ENCODE measurements around the gene CTRL. TPM values are rescaled to one million over a fixed set of nuclear protein-coding genes. Genes with fewer than 3 reads are reported as not detected.
A peak's percentile ranks its signal among the peaks of the same experiment; 100 is the strongest.
"Not testable (repeated sequence)": the region's sequence is repeated elsewhere in the genome, so short reads cannot be mapped to it uniquely, and the experiment has no call there.

The CTRL gene
- total RNA-seq, 1 experiment from 2014 or later: 1.1 TPM

DNA sequence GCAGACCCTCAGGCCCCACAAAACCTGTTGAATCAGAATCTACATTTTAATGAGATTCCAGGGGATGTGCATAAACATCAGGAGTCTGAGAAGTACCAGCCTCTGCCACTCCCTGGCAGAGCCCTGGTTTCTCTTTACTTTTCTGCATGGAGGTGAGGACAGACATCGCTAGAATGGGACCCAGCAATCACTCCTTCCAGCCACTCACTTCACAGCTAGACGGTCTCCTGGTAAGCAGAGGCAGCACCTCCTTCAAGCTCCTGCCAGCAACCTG lies 16.2 kb downstream of the CTRL start:
- DNase-seq (ENCODE audit: low read depth); in situ Hi-C loops (cut with HindIII; ENCODE audit: low pct_unique_long_range_greater_than_20kb, low sequenced_read_pairs): not testable (repeated sequence)

DNA sequence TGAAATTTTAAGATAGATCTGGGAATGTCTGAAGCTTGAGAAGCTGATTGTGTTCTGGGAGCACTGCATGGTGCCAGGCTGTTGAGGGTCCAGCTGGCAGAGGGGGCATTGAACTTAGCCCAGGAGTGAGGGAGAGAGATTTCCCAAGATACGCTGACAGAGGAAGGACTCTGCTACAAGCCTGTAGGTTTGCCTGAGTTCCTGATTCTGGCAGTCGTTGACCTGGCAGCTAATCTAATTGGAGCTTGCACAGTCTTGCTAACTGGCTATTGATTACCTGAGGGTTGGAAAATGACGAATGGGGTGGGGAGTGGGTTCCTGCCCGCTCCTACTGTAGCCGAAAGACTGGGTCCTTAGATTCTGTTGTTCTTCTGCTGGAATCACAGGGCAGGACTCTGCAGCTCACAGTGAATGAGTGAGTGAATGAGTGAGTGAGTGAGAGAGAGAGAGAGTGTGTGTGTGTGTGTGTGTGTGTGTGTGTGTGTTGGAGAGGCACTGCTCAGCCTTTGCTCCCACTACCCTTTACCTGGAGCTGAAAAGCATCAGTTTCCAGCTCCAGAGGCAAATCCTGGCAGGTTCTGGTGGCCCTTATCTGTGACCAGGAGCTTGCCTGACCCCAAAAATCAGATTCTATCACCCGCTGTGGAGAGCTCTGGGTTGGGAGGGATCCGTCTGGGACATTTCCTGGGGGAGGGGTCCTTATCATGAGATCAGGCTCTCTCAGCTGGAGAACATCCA lies 16.7 kb downstream of the CTRL start:
- in situ Hi-C loops (cut with HindIII; ENCODE audit: low pct_unique_long_range_greater_than_20kb, low sequenced_read_pairs): no loop called here
- DNase-seq (ENCODE audit: low read depth): no peak

- in situ Hi-C loops (cut with HindIII; ENCODE audit: low pct_unique_long_range_greater_than_20kb, low sequenced_read_pairs): no loop called here
- DNase-seq (ENCODE audit: low read depth): no peak
Observed at GRCh38 chr16:67910158-67910557, 21.5 kb downstream of the CTRL start.

- DNase-seq (ENCODE audit: low read depth): no peak
- in situ Hi-C loops (cut with HindIII; ENCODE audit: low pct_unique_long_range_greater_than_20kb, low sequenced_read_pairs): no loop called here
Observed at GRCh38 chr16:67909056-67909742, 22.5 kb downstream of the CTRL start.

DNA sequence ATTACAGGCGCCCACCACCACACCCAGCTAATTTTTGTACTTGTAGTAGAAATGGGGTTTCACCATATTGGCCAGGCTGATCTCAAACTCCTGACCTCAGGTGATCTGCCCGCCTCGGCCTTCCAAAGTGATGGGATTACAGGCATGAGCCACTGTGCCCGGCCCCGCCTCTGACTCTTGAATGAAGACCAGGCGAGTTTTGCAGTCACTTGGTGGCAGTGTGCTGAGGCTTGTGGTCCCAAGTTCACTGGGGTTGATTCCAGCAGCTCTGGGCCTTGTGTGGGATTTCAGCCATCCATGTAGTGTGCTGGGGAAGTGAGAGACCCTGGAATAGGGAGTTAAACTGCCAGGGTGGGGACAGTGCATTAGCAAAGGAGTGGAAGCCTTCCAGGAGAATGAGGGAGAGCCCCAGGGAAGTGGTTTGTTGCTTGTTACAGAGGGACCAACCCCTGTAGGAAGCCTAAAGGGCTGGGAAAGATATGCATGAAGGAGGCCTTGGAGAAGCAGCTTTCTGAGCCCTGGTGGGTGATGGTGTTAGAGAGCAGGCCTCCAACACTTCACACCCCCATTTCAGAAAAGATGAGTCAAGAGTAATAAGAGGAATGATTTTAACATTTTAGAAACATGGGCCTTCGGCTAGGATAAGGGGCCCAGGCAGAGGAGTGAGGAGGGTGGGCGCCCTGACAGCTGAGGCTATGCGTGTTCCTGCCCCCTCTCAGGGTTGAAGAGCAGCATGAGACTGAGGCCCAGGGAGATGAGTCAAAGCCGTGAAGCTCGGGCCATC lies 24.1 kb downstream of the CTRL start:
- in situ Hi-C loops (cut with HindIII; ENCODE audit: low pct_unique_long_range_greater_than_20kb, low sequenced_read_pairs): no loop called here
- DNase-seq (ENCODE audit: low read depth): no peak

- in situ Hi-C loops (cut with HindIII; ENCODE audit: low pct_unique_long_range_greater_than_20kb, low sequenced_read_pairs): no loop called here
- no peak for DNase-seq (ENCODE audit: low read depth)
Observed at GRCh38 chr16:67902831-67903230, 28.8 kb downstream of the CTRL start.

DNA sequence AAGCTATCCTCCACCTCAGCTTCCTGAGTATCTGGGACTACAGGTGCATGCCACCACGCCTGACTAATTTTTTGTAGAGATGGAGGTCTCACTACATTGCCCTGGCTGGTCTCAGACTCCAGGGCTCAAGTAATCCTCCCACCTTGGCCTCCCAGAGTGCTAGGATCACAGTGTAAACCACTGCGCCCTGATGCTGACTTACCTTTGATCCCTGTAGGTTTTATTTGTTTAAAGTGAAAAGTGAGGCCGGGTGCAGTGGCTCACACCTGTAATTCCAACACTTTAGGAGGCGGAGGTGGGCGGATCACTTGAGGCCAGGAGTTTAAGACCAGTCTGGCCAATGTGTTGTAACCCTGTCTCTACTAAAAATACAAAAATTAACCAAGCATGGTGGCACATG lies 29.9 kb downstream of the CTRL start:
- DNase-seq (ENCODE audit: low read depth): no peak
- in situ Hi-C loops (cut with HindIII; ENCODE audit: low pct_unique_long_range_greater_than_20kb, low sequenced_read_pairs): no loop called here

GRCh38 chr16:67897231-67897630 lies 34.4 kb downstream of the CTRL start:
- peak; percentile 56 for DNase-seq (ENCODE audit: low read depth)
- in situ Hi-C loops (cut with HindIII; ENCODE audit: low pct_unique_long_range_greater_than_20kb, low sequenced_read_pairs): loop anchor here (25.0 kb wide), 1 partner anchor 165 kb away; no protein-coding TSS in a partner anchor

GRCh38 chr16:67893743-67894399 lies 37.8 kb downstream of the CTRL start:
- no peak for DNase-seq (ENCODE audit: low read depth)
- in situ Hi-C loops (cut with HindIII; ENCODE audit: low pct_unique_long_range_greater_than_20kb, low sequenced_read_pairs): loop anchor here (25.0 kb wide), 1 partner anchor 168 kb away; no protein-coding TSS in a partner anchor

GRCh38 chr16:67892899-67893742 lies 38.5 kb downstream of the CTRL start, which contains the start of gene PSKH1:
PSKH1 (plus strand) TSS chr16:67893254; CDS start chr16:67908750, 15,496 bp downstream.
- peak; percentile 88 for DNase-seq (ENCODE audit: low read depth)
- in situ Hi-C loops (cut with HindIII; ENCODE audit: low pct_unique_long_range_greater_than_20kb, low sequenced_read_pairs): loop anchor here (25.0 kb wide), 1 partner anchor 169 kb away; no protein-coding TSS in a partner anchor

DNA sequence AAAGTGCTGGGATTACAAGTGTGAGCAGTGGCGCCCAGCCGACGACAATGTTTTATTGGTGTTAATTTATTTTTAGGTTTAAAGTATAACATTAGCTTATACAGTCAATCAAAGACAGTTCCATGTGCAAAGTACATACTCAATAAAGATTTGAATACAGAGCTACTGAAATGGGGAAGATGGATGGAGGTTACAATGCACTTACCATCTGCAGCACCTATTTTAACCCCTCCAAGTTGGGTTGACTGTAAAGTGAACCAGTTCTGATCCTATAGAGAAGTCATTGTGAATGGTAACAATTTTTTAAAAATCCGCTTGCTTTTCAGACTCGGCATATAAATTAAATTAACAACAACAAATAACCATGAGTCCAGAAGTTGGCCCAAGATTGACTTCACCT lies 39.3 kb downstream of the CTRL start:
- no peak for DNase-seq (ENCODE audit: low read depth)
- in situ Hi-C loops (cut with HindIII; ENCODE audit: low pct_unique_long_range_greater_than_20kb, low sequenced_read_pairs): loop anchor here (25.0 kb wide), 1 partner anchor 170 kb away; no protein-coding TSS in a partner anchor

- in situ Hi-C loops (cut with HindIII; ENCODE audit: low pct_unique_long_range_greater_than_20kb, low sequenced_read_pairs): loop anchor here (25.0 kb wide), 1 partner anchor 174 kb away; no protein-coding TSS in a partner anchor
Observed at GRCh38 chr16:67888331-67888730, 43.3 kb downstream of the CTRL start.

DNA sequence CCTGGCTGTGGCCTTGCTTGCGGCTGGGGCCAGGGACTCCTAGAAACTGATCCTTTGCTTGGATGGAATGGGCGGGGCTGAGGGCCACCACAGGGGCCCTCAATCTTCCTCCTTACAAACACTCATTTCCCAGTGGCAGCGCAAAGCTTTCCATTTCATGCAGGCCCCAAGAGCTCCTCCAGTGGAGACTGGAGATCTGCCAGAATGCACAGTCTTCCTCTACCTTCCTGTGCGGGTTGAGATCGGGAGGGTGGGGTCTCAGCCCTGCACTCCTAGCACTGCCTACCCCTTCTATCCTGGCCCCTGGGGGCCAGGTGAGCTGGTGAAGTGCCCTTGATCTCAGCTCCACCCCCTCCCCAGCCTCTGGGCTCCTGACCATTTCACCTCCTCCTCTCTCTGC lies 45.3 kb downstream of the CTRL start:
- DNase-seq (ENCODE audit: low read depth): no peak
- in situ Hi-C loops (cut with HindIII; ENCODE audit: low pct_unique_long_range_greater_than_20kb, low sequenced_read_pairs): loop anchor here (25.0 kb wide), 1 partner anchor 176 kb away; no protein-coding TSS in a partner anchor

More at GRCh38 chr16:67888331-67888730, 43.3 kb downstream of the CTRL start:
- DNase-seq (ENCODE audit: low read depth): no peak

GRCh38 chr16:67885976-67886375 lies 45.7 kb downstream of the CTRL start:
- DNase-seq (ENCODE audit: low read depth): no peak
- in situ Hi-C loops (cut with HindIII; ENCODE audit: low pct_unique_long_range_greater_than_20kb, low sequenced_read_pairs): loop anchor here (25.0 kb wide), 1 partner anchor 176 kb away; no protein-coding TSS in a partner anchor

- in situ Hi-C loops (cut with HindIII; ENCODE audit: low pct_unique_long_range_greater_than_20kb, low sequenced_read_pairs): loop anchor here (25.0 kb wide), 1 partner anchor 177 kb away; no protein-coding TSS in a partner anchor
- DNase-seq (ENCODE audit: low read depth): no peak
Observed at GRCh38 chr16:67885545-67885944, 46.1 kb downstream of the CTRL start.

DNA sequence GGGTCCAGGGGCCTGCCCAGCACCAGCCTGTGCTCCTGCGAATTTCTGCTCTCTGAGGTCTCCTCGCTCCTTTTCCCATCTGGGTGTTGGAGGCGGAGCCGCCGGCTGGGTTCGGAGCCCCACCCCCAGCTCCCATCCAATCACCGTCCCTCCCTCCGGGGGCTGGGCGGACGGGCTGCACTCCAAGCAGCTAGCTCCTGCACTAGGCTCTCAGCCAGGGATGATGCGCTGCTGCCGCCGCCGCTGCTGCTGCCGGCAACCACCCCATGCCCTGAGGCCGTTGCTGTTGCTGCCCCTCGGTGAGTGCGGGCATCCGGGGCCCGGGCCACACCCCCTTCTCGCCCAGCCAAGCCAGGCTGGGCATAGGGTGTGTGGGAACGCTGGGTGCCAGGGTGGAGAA lies 47.0 kb downstream of the CTRL start, which contains the start of gene NRN1L:
NRN1L (plus strand) TSS at position 202 of the 400 bp plus-strand sequence; CDS start at position 221, 19 bp downstream.
- in situ Hi-C loops (cut with HindIII; ENCODE audit: low pct_unique_long_range_greater_than_20kb, low sequenced_read_pairs): loop anchor here (25.0 kb wide), 1 partner anchor 178 kb away; no protein-coding TSS in a partner anchor
- DNase-seq (ENCODE audit: low read depth): peak; percentile 85

DNA sequence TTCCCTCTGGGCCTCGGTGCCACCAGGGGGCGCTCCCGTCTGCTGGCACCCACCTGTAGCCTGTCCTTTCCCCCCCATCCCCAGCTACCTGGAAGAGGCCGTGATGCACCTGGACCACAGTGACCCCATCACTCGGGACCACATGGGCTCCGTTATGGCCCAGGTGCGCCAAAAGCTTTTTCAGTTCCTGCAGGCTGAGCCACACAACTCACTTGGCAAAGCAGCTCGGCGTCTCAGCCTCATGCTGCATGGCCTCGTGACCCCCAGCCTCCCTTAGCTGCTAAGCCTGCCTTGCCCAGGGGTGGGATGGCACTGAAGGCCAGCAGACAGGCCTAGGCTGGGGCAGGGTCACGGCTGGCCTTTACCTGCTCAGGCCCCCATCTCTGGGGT lies 47.8 kb downstream of the CTRL start:
- in situ Hi-C loops (cut with HindIII; ENCODE audit: low pct_unique_long_range_greater_than_20kb, low sequenced_read_pairs): loop anchor here (25.0 kb wide), 1 partner anchor 178 kb away; no protein-coding TSS in a partner anchor
- peak; percentile 47 for DNase-seq (ENCODE audit: low read depth)
